HG03342 (cell line): Measurements from ENCODE around the gene FRMD4A.

Experiments used
- ATAC-seq: cut with Tn5 transposase; IDR thresholded peaks from one replicate; pipeline ENCODE4 v1.9.1; 2021; ENCODE audit warnings: mild to moderate bottlenecking, moderate library complexity; ENCODE audit not compliant: unreplicated experiment

FRMD4A gene

DNA sequence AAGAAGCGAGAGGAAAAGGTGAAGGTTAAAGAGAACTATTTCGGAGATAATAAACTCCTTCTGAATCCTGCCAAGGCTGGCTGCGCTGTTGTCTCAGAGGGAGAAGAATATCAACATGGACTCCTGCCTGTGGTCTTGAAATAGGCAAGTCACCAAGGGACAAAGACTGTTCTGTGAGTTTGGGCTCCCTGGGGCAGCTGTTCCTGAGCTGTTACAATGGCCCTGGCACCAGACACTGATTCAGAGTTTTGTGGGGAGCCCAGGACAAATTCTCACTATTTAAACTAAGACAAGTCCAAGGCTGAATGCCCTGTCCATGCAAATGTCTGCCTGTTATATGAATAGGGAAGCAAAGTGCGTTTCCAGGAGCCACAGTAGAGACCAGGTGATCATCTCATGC is 662.6 kb downstream of the FRMD4A start:
- ATAC-seq = no peak

DNA sequence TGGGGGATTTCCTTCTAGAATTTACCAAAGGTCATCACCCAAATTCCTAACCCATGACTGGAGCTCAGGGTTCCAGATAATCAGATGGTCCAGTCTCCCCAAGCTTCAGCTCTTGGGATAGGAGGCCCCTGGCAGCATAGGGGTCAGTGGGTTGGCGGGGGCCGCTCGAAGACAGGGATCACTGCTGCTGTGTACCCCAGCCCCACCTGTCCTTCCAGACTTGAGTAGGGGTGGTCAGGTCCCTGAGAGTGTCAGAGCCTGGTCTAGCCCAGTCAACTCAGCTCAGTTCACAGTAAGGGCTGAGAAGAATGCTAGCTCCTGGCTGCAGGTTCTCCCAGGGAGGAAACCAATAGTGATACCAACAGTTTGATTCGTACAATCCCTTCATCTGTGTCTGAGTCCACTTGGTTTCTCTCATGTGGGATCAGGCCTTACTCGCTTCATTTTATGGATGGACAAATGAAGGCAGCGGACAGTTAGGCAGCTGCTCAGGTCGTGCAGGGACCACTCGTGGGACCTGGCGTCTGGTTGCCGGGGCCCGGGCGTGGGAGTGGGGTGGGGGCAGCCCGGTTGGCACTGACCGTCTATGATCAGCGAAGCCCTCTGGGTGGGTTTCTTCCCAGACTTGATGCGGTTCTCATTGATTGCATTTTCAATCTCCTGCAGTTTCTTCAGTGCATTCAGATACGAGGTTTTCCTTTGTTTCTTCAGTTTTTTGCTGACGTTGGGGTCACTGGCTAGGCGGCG is 665.0 kb downstream of the FRMD4A start:
- ATAC-seq = no peak

DNA sequence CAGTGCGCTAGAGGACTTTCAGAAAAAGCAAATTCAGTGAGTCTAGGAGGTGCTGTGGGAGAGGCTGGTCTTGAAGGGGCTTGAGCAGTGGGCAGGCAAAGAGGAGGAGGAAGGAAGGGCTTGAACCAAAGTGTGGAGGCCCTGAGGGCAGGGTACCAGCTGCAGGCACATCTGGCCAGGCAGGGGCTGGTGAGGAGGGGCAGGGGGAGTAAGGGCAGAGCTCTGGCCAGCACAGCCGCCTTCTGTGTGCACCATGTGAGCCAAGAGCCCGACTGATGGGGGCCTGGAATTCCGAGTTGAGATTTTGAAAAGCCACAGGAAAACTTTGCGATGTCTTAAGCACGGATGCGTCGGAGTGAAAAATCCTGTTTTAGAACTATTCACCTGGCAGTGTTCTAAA is 669.5 kb downstream of the FRMD4A start:
- no peak for ATAC-seq

DNA sequence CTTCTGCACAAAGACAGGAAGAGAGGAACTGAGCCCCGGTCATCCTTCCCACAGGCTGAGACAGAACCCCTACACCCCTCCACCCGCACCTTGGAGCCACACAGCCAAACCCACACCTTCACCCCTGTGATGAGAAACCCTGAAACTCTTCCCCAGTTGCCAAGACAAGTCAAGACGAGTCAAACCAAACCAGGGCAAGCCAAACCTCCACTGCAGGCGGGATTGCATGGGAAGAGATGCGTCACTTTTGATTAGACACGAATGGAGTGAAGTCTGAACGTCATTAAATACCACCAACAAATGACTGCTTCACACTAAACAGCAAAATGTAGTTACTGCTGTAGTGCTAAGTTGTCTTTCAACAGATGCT is 670.2 kb downstream of the FRMD4A start:
- ATAC-seq = no peak

DNA sequence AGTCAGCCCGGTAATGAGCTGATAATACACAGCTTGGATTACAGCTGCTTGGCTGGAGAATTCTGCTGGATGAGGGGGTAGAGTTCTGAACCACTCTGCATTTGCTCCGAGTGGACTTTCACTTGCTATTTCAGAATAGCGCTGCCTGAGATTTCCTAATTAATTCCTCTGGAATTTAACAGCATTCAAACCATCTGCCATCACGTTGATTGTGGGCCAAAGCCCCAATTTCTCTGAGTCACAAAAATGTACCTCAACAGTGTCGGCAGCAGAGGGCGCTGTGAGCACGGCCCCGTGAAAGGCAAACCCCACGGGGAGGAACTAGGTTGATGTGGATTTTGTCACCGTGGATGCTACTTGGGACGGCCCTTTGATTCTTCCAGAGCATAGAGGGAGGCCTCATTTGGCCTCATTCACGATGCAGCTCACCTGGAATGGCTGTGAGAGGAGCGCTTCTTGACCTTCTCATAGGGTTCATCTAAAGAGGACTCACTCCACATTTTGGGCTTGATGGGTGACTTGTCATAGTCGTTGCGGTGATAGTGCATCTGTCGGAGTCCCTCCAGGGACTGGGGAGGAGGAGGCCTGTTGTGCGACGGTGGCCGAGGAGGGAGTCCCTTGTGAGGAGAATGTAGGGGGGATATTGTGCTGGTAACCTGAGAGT is 670.7 kb downstream of the FRMD4A start:
- ATAC-seq = no peak

DNA sequence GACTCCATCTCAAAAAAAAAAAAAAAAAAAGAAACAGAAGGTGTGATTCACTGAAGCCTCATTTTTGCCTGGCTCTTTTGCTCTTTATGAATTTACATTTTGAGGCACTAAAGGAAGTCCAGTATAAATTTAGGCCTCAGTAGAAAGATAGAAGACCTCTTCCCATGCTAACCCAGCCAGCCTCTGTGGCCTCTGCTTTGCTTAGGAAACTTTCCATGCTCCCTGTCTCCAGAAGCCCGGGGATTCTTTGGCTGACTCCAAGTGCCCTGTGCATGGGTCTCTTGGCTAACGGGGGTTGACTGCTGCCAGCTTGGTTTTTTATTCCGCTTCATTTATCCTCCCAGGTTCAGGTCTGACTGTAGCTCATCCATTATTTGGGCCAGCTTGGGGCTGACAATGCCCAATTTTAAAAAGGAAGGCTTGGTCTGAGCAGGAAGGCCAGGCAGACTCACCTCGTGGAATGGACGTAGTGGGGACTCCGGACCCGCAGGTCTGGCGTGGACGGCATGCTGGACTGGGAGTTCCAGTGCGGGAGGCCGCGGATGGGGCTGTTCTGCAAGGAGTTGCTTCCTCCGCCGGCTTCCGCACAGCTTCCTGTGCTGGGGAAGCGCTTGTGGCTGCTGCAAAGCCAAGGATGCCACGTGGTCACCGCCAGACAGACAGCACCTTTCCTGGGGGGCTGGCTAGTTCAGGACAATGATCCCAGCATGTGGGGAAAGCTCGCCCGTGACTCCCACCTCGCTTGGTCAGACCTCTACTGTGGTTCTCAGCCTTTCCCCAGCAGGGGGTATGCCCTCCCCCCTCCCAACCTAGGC is 671.6 kb downstream of the FRMD4A start:
- ATAC-seq = no peak

DNA sequence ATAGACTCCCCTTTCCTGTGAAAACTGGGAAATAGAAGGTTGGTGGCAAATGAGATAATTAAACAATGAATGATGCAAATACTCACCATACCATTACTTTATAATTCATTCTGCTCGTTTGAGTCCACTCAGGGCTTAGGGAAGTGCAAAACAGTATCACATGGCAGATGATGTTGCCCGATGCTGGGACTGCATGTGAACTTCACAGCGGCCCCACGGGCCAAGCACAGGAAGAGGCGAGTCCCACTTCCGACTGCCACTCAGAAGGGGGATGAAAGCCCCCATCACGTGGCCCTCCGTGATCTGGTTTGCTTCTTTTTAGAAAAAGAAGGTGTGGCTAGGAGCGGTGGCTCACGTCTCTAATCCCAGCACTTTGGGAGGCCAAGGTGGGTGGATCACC is 672.5 kb downstream of the FRMD4A start:
- ATAC-seq = no peak

DNA sequence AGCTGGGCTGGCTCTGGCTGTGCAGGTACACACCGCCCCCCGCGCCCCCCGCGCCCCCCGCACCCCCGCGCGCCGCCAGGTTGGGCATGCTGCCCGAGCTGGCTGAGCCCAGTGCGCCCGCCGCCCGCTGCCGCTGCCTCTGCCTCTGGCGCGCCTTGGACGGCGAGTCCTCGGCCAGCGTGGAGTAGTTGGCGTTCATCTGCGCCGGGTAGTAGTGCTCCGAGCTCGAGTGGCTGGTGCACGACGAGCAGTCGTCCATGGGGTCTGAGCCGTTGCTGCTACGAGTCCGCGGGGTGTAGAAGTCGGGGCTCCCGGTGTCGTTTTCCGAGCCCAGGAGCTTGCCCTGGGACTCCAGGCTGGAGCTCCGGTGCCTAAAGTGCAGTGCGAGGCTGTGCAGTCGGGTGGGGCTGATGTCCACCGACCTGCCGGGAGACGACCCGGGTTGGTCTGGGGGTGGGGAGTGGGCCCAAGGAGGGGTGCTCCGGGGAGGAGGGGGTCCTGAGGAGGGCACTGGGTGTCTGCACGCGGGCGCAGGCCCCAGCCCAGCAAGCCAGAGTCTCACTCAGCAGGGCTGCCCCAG is 673.5 kb downstream of the FRMD4A start:
- no peak for ATAC-seq

DNA sequence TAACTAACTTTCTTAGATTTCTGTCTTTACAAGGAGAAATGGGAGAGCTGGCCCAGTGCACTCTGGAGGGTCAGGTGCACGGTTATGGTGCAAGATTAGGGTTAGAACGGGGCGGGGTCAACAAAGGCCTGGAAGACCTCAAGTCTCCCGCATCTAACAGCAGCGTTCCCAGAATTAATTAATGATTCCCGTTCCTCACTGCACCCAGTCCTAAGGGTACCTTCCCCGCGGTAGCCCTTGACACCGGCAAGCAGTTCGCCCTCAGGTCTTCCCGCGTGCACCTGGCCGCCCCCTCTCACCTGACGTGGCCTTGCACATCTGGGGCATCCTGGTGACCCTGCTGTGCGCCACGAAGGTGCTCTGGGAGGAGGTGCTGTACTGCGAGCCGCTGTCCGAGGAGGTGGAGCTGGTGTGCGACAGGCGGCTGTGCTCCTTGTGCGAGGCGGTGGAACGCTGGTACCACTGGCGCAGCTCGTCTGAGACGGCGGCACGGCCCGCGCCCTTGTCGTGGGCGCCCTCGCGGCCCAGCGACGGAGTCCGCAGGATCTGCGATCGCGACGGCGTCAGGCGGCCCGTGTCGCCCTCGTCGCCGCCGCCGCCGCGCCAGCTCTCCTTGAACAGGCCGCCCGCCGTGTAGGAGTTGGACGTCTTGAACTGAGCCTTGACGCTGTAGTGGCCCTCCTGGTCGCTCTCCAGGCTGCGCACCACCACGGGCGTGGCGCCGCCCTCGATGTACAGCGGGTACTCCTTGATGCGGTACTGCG is 674.2 kb downstream of the FRMD4A start:
- no peak for ATAC-seq

DNA sequence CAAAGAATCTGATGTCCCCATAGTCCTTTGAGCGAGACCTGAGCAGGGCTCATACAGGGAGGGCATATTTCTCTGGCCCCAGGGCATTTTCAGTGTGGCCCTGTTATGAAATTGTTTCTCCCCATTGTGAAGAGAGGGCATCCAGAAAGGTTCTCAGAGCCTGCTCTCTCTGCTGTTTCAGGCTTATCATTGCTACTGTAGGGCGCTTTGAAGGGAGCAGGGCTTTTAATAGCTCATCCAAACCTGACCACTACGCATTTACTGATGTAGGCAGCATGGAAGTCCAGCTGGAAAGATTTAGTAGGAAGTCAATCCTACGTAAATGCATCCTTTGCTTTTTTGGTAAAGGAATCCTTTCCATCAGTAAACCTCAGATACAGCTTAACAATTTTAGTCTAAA is 675.9 kb downstream of the FRMD4A start:
- ATAC-seq = no peak

DNA sequence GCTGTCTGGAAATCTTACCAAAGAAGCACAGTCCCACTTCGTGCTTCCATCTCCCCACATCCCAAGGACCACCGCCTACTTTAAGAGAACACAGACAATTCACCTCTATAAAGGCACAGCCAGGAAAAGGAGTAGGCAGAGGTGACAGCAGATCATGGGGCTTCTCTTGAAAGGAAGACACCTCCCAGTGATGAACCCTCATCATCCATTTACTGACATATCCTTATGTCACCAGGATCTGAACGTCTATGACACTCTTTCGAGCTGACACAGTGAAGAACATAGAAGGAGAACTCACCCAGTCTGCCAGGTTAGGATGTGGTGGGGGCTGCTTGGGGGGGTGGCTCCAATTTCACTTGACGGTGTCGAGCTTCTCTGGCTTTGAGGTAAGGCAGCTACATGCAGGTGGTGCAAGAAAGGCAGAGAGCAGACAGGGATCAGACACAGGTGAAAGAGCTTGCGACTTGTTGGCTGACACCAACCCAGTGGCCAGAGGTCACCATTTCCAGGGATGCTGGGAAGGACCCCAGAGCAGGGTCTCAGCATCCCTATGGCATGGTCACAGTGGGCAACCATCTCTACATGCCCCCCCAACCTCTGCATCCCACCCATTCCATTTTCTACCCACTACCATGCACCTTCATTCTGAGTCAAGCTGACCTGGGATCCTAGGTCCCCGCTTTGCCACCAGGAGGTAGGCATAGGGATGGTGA is 676.5 kb downstream of the FRMD4A start:
- no peak for ATAC-seq

DNA sequence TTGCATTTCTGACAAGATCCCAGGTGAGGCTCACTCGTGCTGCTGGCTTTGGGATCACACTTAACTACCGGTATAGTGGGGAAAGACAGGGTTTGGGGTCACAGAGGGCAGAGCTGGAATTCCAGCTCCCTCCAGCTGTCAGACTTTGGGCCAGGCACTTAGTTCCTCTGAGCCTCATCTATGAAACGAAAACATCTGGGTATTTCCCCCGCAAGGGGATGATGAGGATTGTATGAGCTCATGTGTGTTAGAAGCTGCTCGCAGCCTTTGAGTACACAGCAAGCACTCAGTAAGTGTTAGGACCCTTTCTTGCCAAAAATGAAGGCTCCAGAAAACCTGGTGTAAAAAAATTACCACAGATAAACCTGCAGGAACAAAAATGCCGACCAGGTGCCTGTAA is 677.9 kb downstream of the FRMD4A start:
- ATAC-seq = no peak

DNA sequence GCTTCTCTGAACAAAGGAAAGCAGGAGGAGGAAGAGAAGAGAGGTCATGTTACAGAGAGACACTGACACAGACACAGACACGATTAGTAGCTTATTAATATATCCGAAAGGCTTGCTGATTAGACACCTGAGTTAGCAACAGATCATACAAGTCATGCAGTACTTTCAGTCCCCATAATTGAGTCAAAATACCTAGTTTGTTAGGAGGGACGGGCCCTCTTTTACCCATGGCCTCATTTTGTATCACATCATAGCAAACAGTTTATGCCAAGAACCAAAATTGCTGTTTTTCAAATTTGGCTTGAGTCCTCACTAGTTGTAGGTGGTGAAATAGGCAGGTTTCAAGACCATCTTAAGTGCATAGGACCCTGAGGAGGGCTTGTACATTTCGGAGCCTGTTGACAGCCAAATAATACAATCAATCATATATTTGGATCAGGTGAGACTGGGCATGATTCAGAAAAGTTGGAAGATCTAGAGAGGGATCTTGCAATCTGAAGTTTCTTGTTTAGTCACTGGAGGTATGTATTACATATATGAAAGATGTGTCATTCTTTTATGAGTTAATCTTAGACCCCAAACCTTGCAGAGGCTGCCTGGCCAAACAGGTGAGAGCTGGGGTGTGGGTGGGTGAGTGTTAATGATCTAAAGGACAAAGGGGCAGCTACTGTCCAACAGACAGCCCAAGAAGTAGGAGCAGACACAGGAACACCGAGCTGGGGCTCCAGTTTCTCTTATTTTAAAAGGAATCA is 678.6 kb downstream of the FRMD4A start:
- ATAC-seq = no peak

DNA sequence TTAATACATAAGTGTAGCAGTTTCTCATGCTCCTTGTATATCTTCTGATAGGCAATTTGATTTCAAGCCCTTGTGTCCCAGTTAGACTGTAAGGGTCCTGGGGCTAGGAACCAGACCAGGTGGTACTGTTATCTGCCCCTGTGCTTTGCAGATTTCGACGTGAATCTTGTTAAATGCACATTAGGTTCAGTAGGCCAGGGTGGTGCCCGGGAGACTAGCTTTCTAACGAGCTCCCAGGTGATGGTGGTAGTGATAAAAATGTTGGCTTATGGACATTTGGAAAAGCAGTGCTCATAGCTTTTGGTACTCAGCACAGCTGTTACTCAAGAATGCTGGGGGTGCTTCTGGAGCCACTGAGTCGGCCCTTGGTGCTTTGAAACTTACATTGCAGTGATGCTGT is 679.8 kb downstream of the FRMD4A start:
- ATAC-seq = no peak

DNA sequence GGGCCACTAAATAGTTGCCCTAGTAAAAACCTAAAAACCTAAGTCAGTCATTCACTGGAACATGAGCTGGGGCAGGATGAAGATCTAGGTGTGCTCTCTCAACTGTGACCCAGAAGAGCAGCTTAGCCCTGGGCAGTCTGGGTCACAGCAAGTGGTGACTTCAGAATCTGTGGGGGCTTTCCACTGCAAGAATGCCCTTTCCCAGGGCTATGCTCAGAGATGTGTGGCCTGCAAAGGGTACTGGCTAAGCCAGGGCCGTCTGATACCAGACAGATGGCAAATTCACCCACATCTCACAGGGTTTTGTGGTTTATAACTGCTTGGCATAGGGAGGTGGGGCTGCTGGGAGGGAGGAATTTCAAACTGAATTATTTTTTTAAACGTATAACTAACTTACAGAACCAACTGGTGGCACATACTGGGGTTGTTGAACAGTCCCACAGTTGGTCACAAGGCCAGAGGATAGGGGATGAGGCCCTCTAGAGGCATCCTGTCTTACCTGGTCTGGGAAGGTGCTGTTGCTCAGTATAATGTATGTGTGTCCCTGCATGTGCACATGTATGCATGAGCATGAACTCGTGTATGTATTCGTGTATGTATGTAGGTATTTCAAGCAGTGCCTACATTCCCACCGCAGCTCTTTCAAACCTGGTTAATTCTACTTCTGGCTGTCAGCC is 680.7 kb downstream of the FRMD4A start:
- ATAC-seq = no peak

DNA sequence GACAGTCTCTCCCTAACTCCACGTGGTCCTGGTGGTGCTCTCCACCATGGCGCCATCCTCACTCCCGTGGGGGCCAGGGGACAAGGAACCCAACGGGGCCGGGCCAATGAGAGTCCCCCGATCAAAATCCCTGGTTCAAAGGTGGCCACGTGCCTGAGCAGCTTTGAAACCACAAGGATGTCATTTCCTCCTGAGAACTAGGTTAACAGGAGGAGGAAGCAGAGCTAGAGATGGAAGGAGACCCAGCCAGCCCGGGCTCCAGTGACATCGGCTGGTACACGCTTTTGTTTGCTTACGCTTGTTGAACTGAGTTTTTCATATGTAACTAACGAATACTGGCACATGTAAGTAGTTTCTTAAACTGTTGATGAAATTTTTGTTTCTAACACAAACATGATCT is 682.3 kb downstream of the FRMD4A start:
- ATAC-seq = no peak

DNA sequence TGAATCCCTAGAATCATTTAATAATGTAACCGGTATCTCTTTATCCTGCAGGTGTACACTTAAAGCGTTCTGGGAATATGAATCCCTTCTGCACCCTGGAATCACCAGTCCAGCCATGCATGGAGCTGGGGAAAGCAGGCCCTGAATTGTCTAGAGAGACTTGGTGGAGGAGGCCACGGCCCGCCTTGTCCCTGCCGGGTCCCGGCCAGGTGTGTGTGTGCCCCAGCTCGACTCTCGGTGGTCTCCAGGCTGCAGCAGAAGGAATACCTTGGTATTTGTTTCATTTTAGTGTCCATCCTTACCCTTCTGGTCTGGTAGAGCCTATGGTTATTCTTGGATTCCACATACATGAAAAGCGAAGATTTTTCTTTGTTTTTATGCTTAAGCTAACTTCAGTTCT is 685.9 kb downstream of the FRMD4A start:
- ATAC-seq = no peak

DNA sequence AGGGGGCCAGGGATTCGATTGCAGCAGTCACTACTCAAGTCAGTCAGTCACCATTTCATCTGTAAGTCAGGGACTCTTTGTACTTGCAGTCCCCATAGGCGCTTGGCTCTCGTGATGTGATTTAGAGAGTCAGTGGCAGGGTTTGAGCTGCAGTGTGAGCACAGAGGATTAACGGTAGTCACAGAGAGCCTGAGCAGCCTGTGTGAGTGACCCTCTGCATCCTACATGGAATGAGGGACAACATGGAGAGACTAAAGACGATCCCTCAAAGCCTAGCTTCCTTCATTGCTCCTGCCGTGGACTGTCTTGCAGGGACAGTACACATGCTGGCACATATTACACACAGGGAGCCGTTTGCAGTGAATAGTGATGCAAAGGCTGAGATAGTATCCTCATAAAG is 687.7 kb downstream of the FRMD4A start:
- ATAC-seq = no peak

DNA sequence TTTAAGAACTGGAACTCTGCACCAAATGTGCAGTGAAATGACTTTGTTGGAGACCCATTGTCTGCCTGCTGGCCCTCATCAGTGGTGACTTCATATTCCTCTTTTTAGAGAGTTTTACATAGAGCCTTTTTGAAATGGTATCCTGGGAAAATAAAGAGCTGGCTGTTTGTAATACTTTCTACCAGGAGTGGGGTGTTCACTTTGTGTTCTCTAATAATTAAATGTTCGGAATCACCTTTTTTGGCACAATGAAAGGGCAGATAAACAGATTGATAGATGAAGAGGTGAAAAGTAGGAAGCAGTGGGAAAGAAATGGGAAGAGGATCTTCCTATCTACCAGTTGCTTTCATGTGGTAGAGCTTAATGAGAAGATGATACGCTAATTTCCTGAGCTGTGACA is 688.4 kb downstream of the FRMD4A start:
- ATAC-seq = no peak
